GM12878 (cell line): ENCODE results near the gene HOXC9. TPM values are rescaled to one million over a fixed set of nuclear protein-coding genes. Genes with fewer than 3 reads are reported as not detected.

Experiments used
- ATAC-seq: fragments of 200-7000 bp; cut with Tn5 transposase; 3 replicates; pipeline ENCODE4 v1.9.1; 2020; ENCODE audit warnings: mild to moderate bottlenecking, moderate library complexity
- BruUV-seq: library from RNA; stranded (reverse); fragments of 400-500 nt; replicated peaks from 2 replicates; lab custom pipeline; 2021; lab: Mats Ljungman, UMichigan
- CTCF ChIA-PET: fragments of 300-600 bp; sonication (Branson Sonifier 250); formaldehyde crosslinking; extraction: SDS; loops from one replicate; lab custom pipeline; 2021; ENCODE audit warnings: inconsistent platforms; lab: Yijun Ruan, JAX
- POLR2A ChIA-PET: fragments of 350-600 bp; formaldehyde crosslinking; extraction: SDS; loops from one replicate; lab custom pipeline; 2021; ENCODE audit warnings: inconsistent platforms; lab: Charles Lee
- RAD21 ChIA-PET: fragments of 300-600 bp; sonication (Branson Sonifier 250); formaldehyde crosslinking; loops from one replicate; lab custom pipeline; 2023; ENCODE audit warnings: antibody characterized with exemption; ENCODE audit not compliant: unreplicated experiment; lab: Charles Lee
- SMC1A ChIA-PET: fragments of 300-600 bp; sonication (Branson Sonifier 250); formaldehyde crosslinking; loops from one replicate; lab custom pipeline; 2023; ENCODE audit not compliant: unreplicated experiment, uncharacterized antibody; lab: Charles Lee
- DNase-seq: peaks from one replicate; pipeline ENCODE4 v3.0.0-alpha.2; 2011; ENCODE audit warnings: low read depth, low spot score
- FAIRE-seq: peaks from 3 replicates; lab custom pipeline; 2011; peaks lifted over from hg19 to GRCh38; lab: Jason Lieb, UNC
- H2AFZ ChIP-seq: 2 replicates; pipeline ENCODE4 v1.6.0; 2011; ENCODE audit warnings: low read depth, low read length, control low read depth; ENCODE audit not compliant: control insufficient read depth
- H3K27ac ChIP-seq: 2 replicates; pipeline ENCODE4 v1.5.1; 2011; ENCODE audit warnings: control low read depth; ENCODE audit not compliant: control insufficient read depth, insufficient read depth
- H3K27me3 ChIP-seq, 2 experiments: replicated peaks in 1 of 2; 2 replicates each; pipeline versions ENCODE4 v1.6.0 to v1.6.1; 2011; ENCODE audit warnings: low read length in 1 of 2; ENCODE audit not compliant: control insufficient read depth in 2 of 2, insufficient read depth in 2 of 2
- H3K36me3 ChIP-seq, 2 experiments: 2 replicates each; pipeline ENCODE4 v1.5.1; 2011; ENCODE audit warnings: low read length in 1 of 2; ENCODE audit not compliant: control insufficient read depth in 2 of 2, insufficient read depth in 2 of 2
- H3K4me1 ChIP-seq: 2 replicates; pipeline ENCODE4 v1.6.1; 2011; ENCODE audit warnings: mild to moderate bottlenecking, low read length, moderate library complexity, mixed read lengths; ENCODE audit not compliant: control insufficient read depth, insufficient read depth
- H3K4me2 ChIP-seq: 2 replicates; pipeline ENCODE4 v1.6.0; 2011; ENCODE audit warnings: control low read depth; ENCODE audit not compliant: control insufficient read depth, insufficient read depth
- H3K4me3 ChIP-seq: fragments of 200-600 bp; sonication (generic); 2 replicates; pipeline ENCODE4 v1.5.1; 2016
- H3K79me2 ChIP-seq: 2 replicates; pipeline ENCODE4 v1.6.0; 2011; ENCODE audit warnings: low read length; ENCODE audit not compliant: control insufficient read depth, insufficient read depth
- H3K9ac ChIP-seq: 2 replicates; pipeline ENCODE4 v1.8.0; 2011; ENCODE audit warnings: low read length, control low read depth, mixed read lengths; ENCODE audit not compliant: control insufficient read depth, insufficient read depth
- H3K9me3 ChIP-seq: replicated peaks from 3 replicates; pipeline ENCODE4 v1.5.1; 2011; ENCODE audit warnings: mild to moderate bottlenecking, low read length; ENCODE audit not compliant: control insufficient read depth, insufficient read depth
- H4K20me1 ChIP-seq: 2 replicates; pipeline ENCODE4 v1.6.0; 2011; ENCODE audit not compliant: control insufficient read depth, insufficient read depth
- ASH2L ChIP-seq: fragments of 300-600, 200-600 bp; sonication (generic); IDR thresholded peaks from 2 replicates; pipeline ENCODE4 v1.6.1; 2017; ENCODE audit warnings: low read depth, mild to moderate bottlenecking, borderline replicate concordance
- ATF7 ChIP-seq: fragments of 450-650 bp; IDR thresholded peaks from 2 replicates; pipeline ENCODE4 v1.6.1; 2016; ENCODE audit warnings: low read depth, mild to moderate bottlenecking
- BCL11A ChIP-seq: IDR thresholded peaks from 2 replicates; pipeline ENCODE4 v1.6.1; 2011; ENCODE audit warnings: low read depth, low read length
- BCLAF1 ChIP-seq: fragments of 450-650 bp; IDR thresholded peaks from 2 replicates; pipeline ENCODE4 v1.6.1; 2017; ENCODE audit warnings: antibody characterized with exemption, mild to moderate bottlenecking, moderate library complexity
- EZH2 ChIP-seq: IDR thresholded peaks from 2 replicates; pipeline ENCODE4 v1.6.1; 2012; ENCODE audit warnings: low read depth, mild to moderate bottlenecking, control low read depth, inconsistent platforms, low read length, borderline replicate concordance; ENCODE audit not compliant: control insufficient read depth
- FOXM1 ChIP-seq: IDR thresholded peaks from 2 replicates; pipeline ENCODE4 v1.6.1; 2012; ENCODE audit warnings: low read depth, mild to moderate bottlenecking, inconsistent platforms, low read length, moderate library complexity
- KDM1A ChIP-seq: fragments of 200-600 bp; sonication (generic); IDR thresholded peaks from 2 replicates; pipeline ENCODE4 v1.6.1; 2016; ENCODE audit warnings: borderline replicate concordance
- MEF2B ChIP-seq: fragments of 450-650 bp; IDR thresholded peaks from 2 replicates; pipeline ENCODE4 v1.6.1; 2018; ENCODE audit warnings: mild to moderate bottlenecking, moderate library complexity; ENCODE audit not compliant: partially characterized antibody, poor library complexity, severe bottlenecking
- MLLT1 ChIP-seq: fragments of 450-650 bp; IDR thresholded peaks from 2 replicates; pipeline ENCODE4 v1.6.1; 2016; ENCODE audit warnings: mild to moderate bottlenecking
- MTA3 ChIP-seq: IDR thresholded peaks from 2 replicates; pipeline ENCODE4 v1.6.1; 2012; ENCODE audit warnings: low read length, inconsistent platforms, borderline replicate concordance
- PBX3 ChIP-seq: IDR thresholded peaks from 2 replicates; pipeline ENCODE4 v1.6.1; 2011; ENCODE audit warnings: mild to moderate bottlenecking, low read depth, low read length, moderate library complexity; ENCODE audit not compliant: insufficient replicate concordance
- PML ChIP-seq: IDR thresholded peaks from 2 replicates; pipeline ENCODE4 v1.6.1; 2012; ENCODE audit warnings: low read length, inconsistent platforms
- RB1 ChIP-seq: fragments of 450-650 bp; formaldehyde crosslinking; IDR thresholded peaks from 2 replicates; pipeline ENCODE4 v1.6.1; 2017; ENCODE audit warnings: mild to moderate bottlenecking, borderline replicate concordance
- RELA ChIP-seq: fragments of 450-650 bp; IDR thresholded peaks from 2 replicates; pipeline ENCODE4 v1.8.0; 2014; ENCODE audit warnings: borderline replicate concordance; ENCODE audit not compliant: partially characterized antibody
- SREBF1 ChIP-seq: IDR thresholded peaks from 2 replicates; pipeline ENCODE4 v1.6.1; 2012; ENCODE audit warnings: mild to moderate bottlenecking, low read length
- USF2 ChIP-seq: IDR thresholded peaks from 2 replicates; pipeline ENCODE4 v1.6.1; 2011; ENCODE audit warnings: low read depth, low read length, improper control_type of control experiment, borderline replicate concordance
- WGBS: methylation state at CpG from one replicate; pipeline ENCODE4 v1.1.6; 2016; ENCODE audit warnings: low lambda C conversion rate; ENCODE audit not compliant: insufficient replicate concordance, insufficient coverage; ENCODE audit errors: missing lambda C conversion rate; 5-methylcytosine and 5-hydroxymethylcytosine counted together
- in situ Hi-C: fragments of 300-500 bp; cut with MboI; formaldehyde crosslinking; loops from 9 replicates; pipeline ENCODE4 v1.14.3; 2018; ENCODE audit warnings: mixed read lengths
- intact Hi-C: fragments of 100-400 bp; cut with micrococcal nuclease; formaldehyde crosslinking; loops from one replicate; pipeline ENCODE4 v1.14.2; 2022; ENCODE audit not compliant: unreplicated experiment
- polyA plus RNA-seq, 11 experiments: library from polyadenylated mRNA; depleted of rRNA in 4 of 11; unstranded in 6 of 11; stranded (reverse) in 5 of 11; fragments of >200 nt; fragmentation: Nextera tagmentation in 4 of 11; fragmentation: Illumina TruSeq in 1 of 11; extraction: Ambion mirVana in 4 of 11; extraction: Trizol in 1 of 11; gene quantifications; 1 replicate in 1 of 11; 2 replicates in 10 of 11; pipeline versions ENCODE4 v1.2.1 to v1.2.3, GENCODE V29; 2011 to 2016; ENCODE audit warnings: inconsistent platforms in 2 of 11, missing spikeins in 2 of 11, low read depth in 1 of 11
- total RNA-seq, 4 experiments: library from RNA; depleted of rRNA in 3 of 4; stranded (reverse); fragments of >200 nt in 3 of 4; fragmentation: Illumina TruSeq in 1 of 4; extraction: Trizol in 1 of 4; gene quantifications; 2 replicates each; pipeline versions ENCODE4 v1.2.1 to v1.2.3, GENCODE V29; 2013 to 2021

The HOXC9 gene
- total and polyA plus RNA-seq, 10 of the 15 experiments (the other 5 are each of a cell fraction or from before 2014, with no cell fraction given), result not detected

GRCh38 chr12:54017878-54018467 is 18.0 kb downstream of the HOXC9 start:
- ChIA-PET RAD21 (interaction anchor here (0.7 to 2.1 kb wide), 16 partner anchors 9 to 275 kb away, joined by 3 to 21 read pairs (median 6); partner anchors contain the start of genes CISTR, HOXC10, HOXC4 and HOXC5), CTCF (interaction anchor here (0.5 to 3.8 kb wide), 18 partner anchors 9 to 307 kb away, joined by 3 to 27 read pairs (median 12); partner anchors contain the start of genes COPZ1, HOXC10, HOXC4 and HOXC5), SMC1A (interaction anchor here (0.6 to 2.5 kb wide), 15 partner anchors 9 to 198 kb away, joined by 3 to 22 read pairs (median 4); partner anchors contain the start of genes HOXC4, HOXC5, HOXC6 and HOXC9), POLR2A (interaction anchor here (0.6 to 1.9 kb wide), 18 partner anchors 9 to 442 kb away, joined by 3 to 24 read pairs (median 3); partner anchors contain the start of genes CISTR, HOXC4, HOXC5 and HOXC6)
- peak; percentile 7 for FAIRE-seq
- peaks cover 8 to 26% of the 10 kb centered on the region in 2 experiments for H3K27me3 ChIP-seq
- H3K79me2 ChIP-seq, result no peaks in the 10 kb centered on the region
- H3K36me3 ChIP-seq, result no peaks in the 10 kb centered on the region
- under 1% methylated on average over 26 of the region's 34 CpGs for WGBS
- peak overlapping the region; percentile 88 for H3K4me3 ChIP-seq
- intact Hi-C loops (loop anchor here (1.0 kb wide), 1 partner anchor 35 kb away; the partner anchor contains the start of gene HOXC4), in situ Hi-C loops (no loop called here)
- peaks cover 21% of the 10 kb centered on the region for H3K4me1 ChIP-seq
- peak overlapping the region; percentile 95 for H3K4me2 ChIP-seq
- peak overlapping the region; percentile 93 for H3K9ac ChIP-seq
- peak overlapping the region; percentile 89 for H2AFZ ChIP-seq
- BruUV-seq, result no TSS peak
- DNase-seq, result peak; percentile 79
- H4K20me1 ChIP-seq, result no peaks in the 10 kb centered on the region; the same call in 1 of the 2 replicates
- peak overlapping the region; percentile 80 for H3K27ac ChIP-seq
- no peaks in the 10 kb centered on the region for H3K9me3 ChIP-seq
- ATAC-seq, result peak; percentile 92
- TF ChIP-seq RELA (no peak), RB1 (no peak), ATF7 (0 out of 2 replicates have a peak, but pooled peaks have one; percentile 17), USF2 (no peak), PBX3 (no peak), BCL11A (peak; percentile 87; the same call in 1 of the 2 replicates), MTA3 (no peak), EZH2 (no peak), BCLAF1 (no peak), MEF2B (peak; percentile 18), PML (no peak), SREBF1 (no peak), KDM1A (no peak), MLLT1 (no peak), FOXM1 (no peak), ASH2L (no peak)
